ENCODE measurements around the gene CGB8.
A peak's percentile ranks its signal among the peaks of the same experiment; 100 is the strongest.

The CGB8 gene

GRCh38 chr19:49004133-49004532 lies 44.8 kb downstream of the CGB8 start:
- no peak overlapping the region for H2AFZ ChIP-seq (ENCODE audit: low read length)
- H3K9ac ChIP-seq (ENCODE audit: low read length) = no peak overlapping the region
- no peak for DNase-seq
- no peak overlapping the region for H3K27ac ChIP-seq (ENCODE audit: low read length)
- H3K79me2 ChIP-seq (ENCODE audit: low read length) = peaks cover 7% of the 10 kb centered on the region
- H3K27me3 ChIP-seq (replicated peaks; ENCODE audit: insufficient read depth, low read length) = no peaks in the 10 kb centered on the region
- H3K4me3 ChIP-seq (ENCODE audit: low read length) = no peak overlapping the region
- TF ChIP-seq EZH2 (optimal IDR thresholded peaks at IDR 0.05; ENCODE audit: low read depth, low read length) = no peak
- no peak for TF ChIP-seq EZH2phosphoT487 (IDR thresholded peaks at IDR 0.05; ENCODE audit: low read length)
- no peak for TF ChIP-seq CTCF (IDR thresholded peaks at IDR 0.05; ENCODE audit: low read length)
- H3K9me2 ChIP-seq (replicated peaks; ENCODE audit: insufficient read depth, low read length) = no peaks in the 10 kb centered on the region
- H3F3A ChIP-seq (ENCODE audit: insufficient read depth, low read length) = no peaks in the 10 kb centered on the region
- H3K36me3 ChIP-seq (replicated peaks; ENCODE audit: insufficient read depth, low read length) = peaks cover 3% of the 10 kb centered on the region; the same call in 1 of the 2 replicates
- no peak overlapping the region for H3K4me2 ChIP-seq (ENCODE audit: low read depth, low read length)
- H4K20me1 ChIP-seq (ENCODE audit: insufficient read depth, low read length) = no peaks in the 10 kb centered on the region
- H3K4me1 ChIP-seq (ENCODE audit: low read length) = no peaks in the 10 kb centered on the region
- H3K9me3 ChIP-seq (replicated peaks; ENCODE audit: insufficient read depth, low read length) = no peaks in the 10 kb centered on the region

- H3K27me3 ChIP-seq (replicated peaks; ENCODE audit: insufficient read depth, low read length) = no peaks in the 10 kb centered on the region
- H4K20me1 ChIP-seq (ENCODE audit: insufficient read depth, low read length) = no peaks in the 10 kb centered on the region
- no peaks in the 10 kb centered on the region for H3K9me2 ChIP-seq (replicated peaks; ENCODE audit: insufficient read depth, low read length)
- peak; percentile 37 for DNase-seq
- H3K79me2 ChIP-seq (ENCODE audit: low read length) = peaks cover 47% of the 10 kb centered on the region
- H3K9me3 ChIP-seq (replicated peaks; ENCODE audit: insufficient read depth, low read length) = no peaks in the 10 kb centered on the region
- no peaks in the 10 kb centered on the region; the same call in 1 of the 2 replicates for H3K36me3 ChIP-seq (replicated peaks; ENCODE audit: insufficient read depth, low read length)
- no peaks in the 10 kb centered on the region for H3F3A ChIP-seq (ENCODE audit: insufficient read depth, low read length)
- H3K4me2 ChIP-seq (ENCODE audit: low read depth, low read length) = no peak overlapping the region
- H3K27ac ChIP-seq (ENCODE audit: low read length) = no peak overlapping the region
- H3K4me3 ChIP-seq (ENCODE audit: low read length) = no peak overlapping the region
- H2AFZ ChIP-seq (ENCODE audit: low read length) = no peak overlapping the region
- peaks cover 4% of the 10 kb centered on the region; the same call in 1 of the 2 replicates for H3K4me1 ChIP-seq (ENCODE audit: low read length)
- TF ChIP-seq EZH2 (optimal IDR thresholded peaks at IDR 0.05; ENCODE audit: low read depth, low read length) (no peak), EZH2phosphoT487 (IDR thresholded peaks at IDR 0.05; ENCODE audit: low read length) (no peak), CTCF (IDR thresholded peaks at IDR 0.05; ENCODE audit: low read length) (peak; percentile 54)
- H3K9ac ChIP-seq (ENCODE audit: low read length) = no peak overlapping the region
Observed at GRCh38 chr19:48999481-49000325, 49.2 kb downstream of the CGB8 start.

GRCh38 chr19:48997972-48998371 lies 50.9 kb downstream of the CGB8 start:
- H3K4me2 ChIP-seq (ENCODE audit: low read depth, low read length) = no peak overlapping the region
- no peaks in the 10 kb centered on the region; the same call in 1 of the 2 replicates for H3K36me3 ChIP-seq (replicated peaks; ENCODE audit: insufficient read depth, low read length)

More at GRCh38 chr19:48997972-48998371, 50.9 kb downstream of the CGB8 start:
- Histone ChIP-seq H3K27me3 (replicated peaks; ENCODE audit: insufficient read depth, low read length) (no peaks in the 10 kb centered on the region), H2AFZ (ENCODE audit: low read length) (no peak overlapping the region), H3K4me3 (ENCODE audit: low read length) (no peak overlapping the region), H3K4me1 (ENCODE audit: low read length) (peaks cover 4% of the 10 kb centered on the region; the same call in 1 of the 2 replicates), H3K27ac (ENCODE audit: low read length) (no peak overlapping the region), H3K9ac (ENCODE audit: low read length) (no peak overlapping the region), H3K9me3 (replicated peaks; ENCODE audit: insufficient read depth, low read length) (no peaks in the 10 kb centered on the region), H3K9me2 (replicated peaks; ENCODE audit: insufficient read depth, low read length) (no peaks in the 10 kb centered on the region), H3F3A (ENCODE audit: insufficient read depth, low read length) (no peaks in the 10 kb centered on the region), H3K79me2 (ENCODE audit: low read length) (peaks cover 59% of the 10 kb centered on the region), H4K20me1 (ENCODE audit: insufficient read depth, low read length) (no peaks in the 10 kb centered on the region)
- peak; percentile 52 for DNase-seq
- no peak for TF ChIP-seq EZH2 (optimal IDR thresholded peaks at IDR 0.05; ENCODE audit: low read depth, low read length)
- TF ChIP-seq EZH2phosphoT487 (IDR thresholded peaks at IDR 0.05; ENCODE audit: low read length) = no peak
- peak; percentile 56 for TF ChIP-seq CTCF (IDR thresholded peaks at IDR 0.05; ENCODE audit: low read length)
